Measurements from ENCODE around the gene TSPAN4. TPM values are rescaled to one million over a fixed set of nuclear protein-coding genes. Genes with fewer than 3 reads are reported as not detected.
A peak's percentile ranks its signal among the peaks of the same experiment; 100 is the strongest.

The TSPAN4 gene
- total and polyA plus RNA-seq, 2 of the 13 experiments (the other 11 are each of a cell fraction or from before 2014, with no cell fraction given), result 31.7 to 68.3 TPM

GRCh38 chr11:832529-833113, 10.0 kb upstream of the TSPAN4 start, which contains the start of gene CD151 (continued):
- TF ChIP-seq REST (IDR thresholded peaks at IDR 0.05; ENCODE audit: borderline replicate concordance in 1 of 2, low read depth in 1 of 2, low read length in 2 of 2), result no peak
- TF ChIP-seq, protein P1, sequence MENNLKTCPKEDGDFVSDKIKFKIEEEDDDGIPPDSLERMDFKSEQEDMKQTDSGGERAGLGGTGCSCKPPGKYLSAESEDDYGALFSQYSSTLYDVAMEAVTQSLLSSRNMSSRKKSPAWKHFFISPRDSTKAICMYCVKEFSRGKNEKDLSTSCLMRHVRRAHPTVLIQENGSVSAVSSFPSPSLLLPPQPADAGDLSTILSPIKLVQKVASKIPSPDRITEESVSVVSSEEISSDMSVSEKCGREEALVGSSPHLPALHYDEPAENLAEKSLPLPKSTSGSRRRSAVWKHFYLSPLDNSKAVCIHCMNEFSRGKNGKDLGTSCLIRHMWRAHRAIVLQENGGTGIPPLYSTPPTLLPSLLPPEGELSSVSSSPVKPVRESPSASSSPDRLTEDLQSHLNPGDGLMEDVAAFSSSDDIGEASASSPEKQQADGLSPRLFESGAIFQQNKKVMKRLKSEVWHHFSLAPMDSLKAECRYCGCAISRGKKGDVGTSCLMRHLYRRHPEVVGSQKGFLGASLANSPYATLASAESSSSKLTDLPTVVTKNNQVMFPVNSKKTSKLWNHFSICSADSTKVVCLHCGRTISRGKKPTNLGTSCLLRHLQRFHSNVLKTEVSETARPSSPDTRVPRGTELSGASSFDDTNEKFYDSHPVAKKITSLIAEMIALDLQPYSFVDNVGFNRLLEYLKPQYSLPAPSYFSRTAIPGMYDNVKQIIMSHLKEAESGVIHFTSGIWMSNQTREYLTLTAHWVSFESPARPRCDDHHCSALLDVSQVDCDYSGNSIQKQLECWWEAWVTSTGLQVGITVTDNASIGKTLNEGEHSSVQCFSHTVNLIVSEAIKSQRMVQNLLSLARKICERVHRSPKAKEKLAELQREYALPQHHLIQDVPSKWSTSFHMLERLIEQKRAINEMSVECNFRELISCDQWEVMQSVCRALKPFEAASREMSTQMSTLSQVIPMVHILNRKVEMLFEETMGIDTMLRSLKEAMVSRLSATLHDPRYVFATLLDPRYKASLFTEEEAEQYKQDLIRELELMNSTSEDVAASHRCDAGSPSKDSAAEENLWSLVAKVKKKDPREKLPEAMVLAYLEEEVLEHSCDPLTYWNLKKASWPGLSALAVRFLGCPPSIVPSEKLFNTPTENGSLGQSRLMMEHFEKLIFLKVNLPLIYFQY (CRISPR knock-in tag; IDR thresholded peaks at IDR 0.05; ENCODE audit: borderline replicate concordance), result no peak
- TF ChIP-seq, protein P2, sequence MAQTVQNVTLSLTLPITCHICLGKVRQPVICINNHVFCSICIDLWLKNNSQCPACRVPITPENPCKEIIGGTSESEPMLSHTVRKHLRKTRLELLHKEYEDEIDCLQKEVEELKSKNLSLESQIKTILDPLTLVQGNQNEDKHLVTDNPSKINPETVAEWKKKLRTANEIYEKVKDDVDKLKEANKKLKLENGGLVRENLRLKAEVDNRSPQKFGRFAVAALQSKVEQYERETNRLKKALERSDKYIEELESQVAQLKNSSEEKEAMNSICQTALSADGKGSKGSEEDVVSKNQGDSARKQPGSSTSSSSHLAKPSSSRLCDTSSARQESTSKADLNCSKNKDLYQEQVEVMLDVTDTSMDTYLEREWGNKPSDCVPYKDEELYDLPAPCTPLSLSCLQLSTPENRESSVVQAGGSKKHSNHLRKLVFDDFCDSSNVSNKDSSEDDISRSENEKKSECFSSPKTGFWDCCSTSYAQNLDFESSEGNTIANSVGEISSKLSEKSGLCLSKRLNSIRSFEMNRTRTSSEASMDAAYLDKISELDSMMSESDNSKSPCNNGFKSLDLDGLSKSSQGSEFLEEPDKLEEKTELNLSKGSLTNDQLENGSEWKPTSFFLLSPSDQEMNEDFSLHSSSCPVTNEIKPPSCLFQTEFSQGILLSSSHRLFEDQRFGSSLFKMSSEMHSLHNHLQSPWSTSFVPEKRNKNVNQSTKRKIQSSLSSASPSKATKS (CRISPR knock-in tag; IDR thresholded peaks at IDR 0.05), result no peak
- TF ChIP-seq, protein P3, sequence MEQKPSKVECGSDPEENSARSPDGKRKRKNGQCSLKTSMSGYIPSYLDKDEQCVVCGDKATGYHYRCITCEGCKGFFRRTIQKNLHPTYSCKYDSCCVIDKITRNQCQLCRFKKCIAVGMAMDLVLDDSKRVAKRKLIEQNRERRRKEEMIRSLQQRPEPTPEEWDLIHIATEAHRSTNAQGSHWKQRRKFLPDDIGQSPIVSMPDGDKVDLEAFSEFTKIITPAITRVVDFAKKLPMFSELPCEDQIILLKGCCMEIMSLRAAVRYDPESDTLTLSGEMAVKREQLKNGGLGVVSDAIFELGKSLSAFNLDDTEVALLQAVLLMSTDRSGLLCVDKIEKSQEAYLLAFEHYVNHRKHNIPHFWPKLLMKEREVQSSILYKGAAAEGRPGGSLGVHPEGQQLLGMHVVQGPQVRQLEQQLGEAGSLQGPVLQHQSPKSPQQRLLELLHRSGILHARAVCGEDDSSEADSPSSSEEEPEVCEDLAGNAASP (CRISPR knock-in tag; IDR thresholded peaks at IDR 0.05; ENCODE audit: borderline replicate concordance), result no peak
- TF ChIP-seq ZNF282 (IDR thresholded peaks at IDR 0.05; ENCODE audit: partially characterized antibody), result no peak
- TF ChIP-seq ZNF225 (CRISPR knock-in tag; IDR thresholded peaks at IDR 0.05), result no peak
- TF ChIP-seq ELF3 (CRISPR knock-in tag; IDR thresholded peaks at IDR 0.05), result no peak
- TF ChIP-seq RAD21 (CRISPR knock-in tag; IDR thresholded peaks at IDR 0.05), result 0 out of 2 replicates have a peak, but pooled peaks have one; percentile 18
- TF ChIP-seq TEF (CRISPR knock-in tag; IDR thresholded peaks at IDR 0.05), result no peak
- no peak for TF ChIP-seq SMAD3 (CRISPR knock-in tag; IDR thresholded peaks at IDR 0.05)
- TF ChIP-seq RBFOX2 (IDR thresholded peaks at IDR 0.05; ENCODE audit: low read depth, low read length), result peak; percentile 51; the same call in 1 of the 2 replicates
- TF ChIP-seq NFKB2 (CRISPR knock-in tag; IDR thresholded peaks at IDR 0.05; ENCODE audit: borderline replicate concordance), result no peak
- no peak for TF ChIP-seq ZSCAN30 (CRISPR knock-in tag; IDR thresholded peaks at IDR 0.05)
- TF ChIP-seq NFRKB (IDR thresholded peaks at IDR 0.05), result no peak
- peak; percentile 31 for TF ChIP-seq POLR2G (IDR thresholded peaks at IDR 0.05; ENCODE audit: low read depth, low read length)
